HG02970 (cell line): ENCODE measurements around the gene CSPG5.

ENCODE experiments used
- ATAC-seq: cut with Tn5 transposase; IDR thresholded peaks from one replicate; pipeline ENCODE4 v1.9.1; 2021; ENCODE audit warnings: mild to moderate bottlenecking, moderate library complexity, moderate number of reproducible peaks; ENCODE audit not compliant: unreplicated experiment, low FRiP score

The CSPG5 gene

DNA sequence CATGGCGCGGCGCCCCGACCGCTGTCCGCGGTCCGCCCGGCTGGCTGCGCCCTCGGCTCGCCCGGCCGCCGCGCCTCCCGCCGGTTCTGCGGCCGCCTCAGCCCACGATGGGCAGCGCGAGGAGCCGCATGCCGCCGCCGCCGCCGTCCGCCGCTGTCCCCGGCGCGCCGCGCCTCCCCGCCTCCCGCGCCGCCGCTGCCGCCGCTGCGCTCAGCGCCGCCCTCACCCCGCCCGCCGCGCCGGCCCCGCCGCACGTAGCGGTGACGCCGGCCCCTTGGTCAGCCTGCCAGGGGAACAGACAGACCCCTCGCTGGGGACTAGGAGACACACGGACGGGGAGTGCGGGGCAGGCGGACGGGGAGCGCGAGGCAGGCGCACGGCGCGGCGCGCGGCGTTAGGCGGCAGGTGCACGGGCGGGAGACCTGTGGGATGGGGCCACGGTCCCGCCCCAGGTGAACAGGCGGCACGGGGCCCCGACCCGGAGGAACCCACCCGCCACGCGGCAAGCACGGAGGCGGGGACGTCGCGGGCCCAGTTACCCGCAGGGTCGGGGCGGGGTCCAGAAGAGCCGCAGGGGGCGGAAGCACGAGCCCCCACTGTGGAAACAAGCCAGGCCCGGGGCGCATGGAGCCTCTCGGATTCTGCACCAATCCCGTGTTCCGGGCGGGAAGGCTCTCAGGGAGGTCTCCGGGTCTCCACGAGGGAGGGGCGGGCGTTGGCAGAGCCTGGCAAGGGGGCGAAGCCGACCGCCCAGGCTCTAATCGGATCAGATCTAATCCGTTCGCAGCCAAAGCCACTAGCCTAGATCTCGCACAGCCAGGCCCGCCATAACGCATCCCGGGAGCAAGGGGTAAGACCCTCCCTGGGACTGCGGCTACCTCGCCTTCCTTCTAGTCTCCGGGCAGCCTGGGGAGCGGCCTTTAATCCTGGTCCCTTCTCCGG is at the start of gene CSPG5:
TSS of gene CSPG5 (minus strand) at position 175 of the 942 bp plus-strand sequence. CDS start at position 3, 172 bp downstream.
- ATAC-seq, result no peak

DNA sequence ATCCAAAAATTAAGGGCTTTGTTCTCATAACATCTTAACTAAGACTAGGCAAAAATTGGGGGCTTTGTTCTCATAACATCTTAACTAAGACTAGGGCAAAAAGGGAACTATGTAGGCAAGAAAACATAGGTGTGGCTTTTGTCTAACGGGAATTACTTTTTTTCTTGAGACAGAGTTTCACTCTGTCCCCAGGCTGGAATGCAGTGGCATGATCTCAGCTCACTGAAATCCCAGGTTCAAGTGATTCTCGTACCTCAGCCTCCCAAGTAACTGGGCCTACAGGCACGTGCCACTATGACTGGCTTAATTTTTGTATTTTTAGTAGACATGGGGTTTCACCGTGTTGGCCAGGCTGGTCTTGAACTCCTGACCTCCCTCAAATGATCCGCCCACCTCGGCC is 49.8 kb upstream of the CSPG5 start:
- ATAC-seq, result no peak

DNA sequence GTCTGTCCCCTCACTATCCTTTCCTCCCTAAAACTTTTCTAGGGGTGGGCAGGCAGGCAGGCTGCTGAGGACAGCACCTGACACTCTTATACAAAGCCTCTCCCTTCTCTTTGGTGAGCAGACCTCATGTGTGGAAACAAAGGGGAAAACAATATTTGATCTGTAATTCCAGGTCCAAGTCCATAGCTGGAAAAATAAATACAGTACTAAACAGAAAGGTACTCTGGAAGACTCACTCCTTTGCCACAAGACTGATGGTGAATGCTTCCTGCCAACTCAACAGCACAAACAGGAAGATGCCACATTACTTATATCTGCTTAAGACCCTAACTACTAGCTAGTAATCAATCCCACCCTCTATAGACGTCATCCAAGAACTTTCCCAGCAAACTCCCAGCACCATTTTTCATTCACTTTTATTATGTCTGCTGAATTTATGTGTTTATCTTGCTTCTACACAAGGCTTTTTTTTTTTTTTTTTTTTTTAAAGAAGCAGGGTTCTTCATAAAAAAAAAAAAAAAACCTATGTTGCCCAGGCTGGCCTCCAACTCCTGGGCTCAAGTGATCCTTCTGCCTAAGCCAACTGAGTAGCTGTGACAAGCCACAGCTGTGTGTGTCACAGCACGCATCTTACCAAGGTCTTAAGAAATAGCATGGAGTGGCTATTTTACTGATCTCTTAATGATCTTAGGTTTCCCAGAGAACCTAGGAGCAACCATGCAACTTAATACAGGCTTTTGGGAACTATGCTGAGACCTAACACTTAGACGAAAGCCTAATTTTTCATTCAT is 44.2 kb upstream of the CSPG5 start:
- ATAC-seq, result no peak

DNA sequence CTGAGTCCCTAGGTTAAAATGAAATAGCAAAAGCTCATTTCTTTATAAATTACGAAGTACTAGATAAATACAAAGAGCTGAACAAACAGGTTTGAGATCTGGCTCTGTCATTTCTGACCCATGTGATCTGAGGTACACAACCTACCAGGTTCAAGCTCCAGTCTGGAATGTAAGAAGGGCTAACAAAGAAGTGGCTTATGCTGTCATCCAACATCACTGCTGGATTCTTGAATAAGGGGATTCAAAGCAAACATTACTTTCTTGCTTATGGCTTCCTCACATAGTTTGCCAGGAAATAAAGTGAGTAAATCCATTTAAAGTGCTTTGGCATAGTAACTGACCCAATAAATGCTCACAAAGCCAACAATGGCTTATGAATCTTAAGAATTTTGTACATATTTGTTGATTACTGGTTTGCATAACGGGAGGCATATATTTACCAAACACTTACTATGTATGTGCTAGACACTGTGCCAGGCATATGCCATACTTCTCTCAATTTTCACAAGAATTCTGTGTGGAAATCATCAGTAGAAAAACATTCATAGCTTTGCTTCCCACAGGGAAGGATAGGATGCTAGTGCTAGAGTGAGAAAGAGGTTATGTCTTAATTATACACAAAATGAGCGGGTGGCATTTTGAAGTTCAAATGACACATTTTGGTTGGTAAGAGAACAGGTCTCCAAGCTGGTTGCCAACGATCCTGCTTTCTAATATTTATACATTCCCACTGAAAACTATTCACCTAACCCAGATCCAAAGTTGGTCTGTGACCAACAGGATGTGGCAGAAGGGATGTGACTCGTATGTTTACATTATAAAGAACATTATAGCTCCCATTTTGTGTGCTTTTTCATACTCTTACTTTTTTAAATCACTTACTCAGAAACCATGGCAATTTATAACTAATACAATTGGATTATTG is 38.7 kb upstream of the CSPG5 start:
- no peak for ATAC-seq

DNA sequence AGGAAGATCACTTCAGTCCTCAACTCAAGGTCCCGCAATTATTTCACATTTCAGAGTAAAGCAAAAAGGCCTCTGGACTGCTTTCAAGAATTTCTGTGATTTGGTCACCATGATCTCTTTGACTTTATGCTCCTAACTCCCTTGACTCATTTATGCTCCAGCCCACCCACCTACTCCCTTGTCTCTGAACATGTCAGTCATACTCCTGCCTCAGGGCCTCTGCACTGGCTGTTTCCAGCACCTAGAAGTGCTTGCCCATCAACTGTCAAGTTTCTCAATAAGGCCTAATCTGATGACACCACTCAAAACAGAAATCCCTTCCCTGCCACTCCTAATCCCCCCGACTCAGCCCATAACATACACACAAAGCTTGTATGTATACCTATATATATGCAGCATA is 36.1 kb upstream of the CSPG5 start:
- no peak for ATAC-seq

DNA sequence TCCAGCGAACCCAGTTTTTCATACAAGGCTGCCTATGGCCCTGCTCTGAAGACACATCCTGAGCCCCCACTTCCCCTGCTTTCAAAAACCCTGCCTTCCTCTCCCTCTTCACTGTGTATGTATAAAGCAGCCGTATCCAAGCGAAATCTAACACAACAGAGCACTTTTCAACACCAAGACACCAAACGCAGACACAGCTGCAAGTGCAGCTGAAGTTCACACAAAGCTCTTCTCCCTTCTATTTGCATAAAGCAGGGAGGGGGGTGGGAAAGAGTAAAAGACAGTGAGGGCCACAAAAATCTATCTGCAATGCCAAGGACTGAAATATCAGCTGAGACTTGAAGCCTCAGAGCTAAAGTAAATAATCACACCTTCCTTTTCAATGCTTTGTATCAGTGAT is 35.1 kb upstream of the CSPG5 start:
- ATAC-seq, result no peak

GRCh38 chr3:47612879-47613278 is 34.2 kb upstream of the CSPG5 start:
- no peak for ATAC-seq

DNA sequence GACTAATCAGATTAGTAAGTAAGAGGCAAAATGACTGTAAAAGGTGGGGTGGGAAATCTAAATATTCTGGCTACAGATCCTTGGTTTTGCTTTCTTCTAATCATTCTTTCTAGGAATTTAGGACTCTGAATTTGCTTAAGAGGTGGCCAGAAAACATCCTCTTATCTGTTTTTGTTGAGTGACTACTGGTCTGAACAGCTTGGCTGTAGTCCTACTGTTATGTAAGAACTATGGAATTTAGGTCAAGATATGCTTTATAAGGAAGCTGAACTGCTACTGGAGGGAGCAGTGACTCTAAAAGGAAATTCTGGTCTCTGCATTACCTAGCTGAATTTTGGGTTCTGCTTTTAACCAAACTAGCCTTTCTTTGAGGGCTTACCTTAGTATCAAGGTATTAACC is 33.5 kb upstream of the CSPG5 start:
- ATAC-seq, result no peak

GRCh38 chr3:47611576-47611975 is 32.9 kb upstream of the CSPG5 start:
- ATAC-seq, result no peak

- no peak for ATAC-seq
These were observed 31.9 kb upstream of the CSPG5 start for GRCh38 chr3:47610583-47610982.

- no peak for ATAC-seq
These were observed 28.7 kb upstream of the CSPG5 start for GRCh38 chr3:47607335-47607734.

DNA sequence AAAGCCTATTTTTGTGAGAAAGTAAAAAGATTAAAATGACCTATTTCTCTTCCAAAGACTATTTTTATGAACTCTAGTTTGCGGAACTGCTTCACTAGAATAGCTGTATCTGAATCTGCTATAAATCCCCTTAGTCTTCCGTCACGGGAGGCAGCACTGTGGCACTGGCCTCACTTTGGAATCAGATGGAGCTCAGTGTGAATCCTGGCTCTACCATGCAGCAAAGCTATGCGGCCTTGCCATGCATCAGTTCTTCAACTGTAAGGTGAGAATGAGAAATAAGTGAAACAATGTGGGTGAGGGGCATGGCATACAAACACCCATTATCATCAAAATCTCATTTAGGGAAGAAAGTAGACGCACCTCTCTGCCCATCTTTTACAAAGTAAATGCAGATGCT is 27.5 kb upstream of the CSPG5 start:
- ATAC-seq, result no peak

DNA sequence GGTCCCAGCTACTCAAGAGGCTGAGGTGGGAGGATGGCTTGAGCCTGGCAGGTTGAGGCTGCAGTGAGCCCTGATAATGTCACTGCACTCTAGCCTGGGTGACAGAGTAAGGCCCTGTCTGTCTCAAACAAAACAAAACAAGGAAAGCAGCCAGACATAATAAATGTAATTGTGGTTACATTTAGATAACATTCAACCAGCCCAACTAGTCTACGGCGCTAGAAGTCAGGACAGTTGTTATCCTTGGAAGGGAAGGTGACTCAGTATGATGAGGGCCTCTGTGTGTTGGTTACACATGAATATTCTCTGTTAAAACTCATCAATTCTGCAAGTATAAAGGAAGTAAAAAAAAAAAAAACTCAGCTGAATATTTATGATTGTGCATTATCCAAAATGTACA is 27.0 kb upstream of the CSPG5 start:
- ATAC-seq, result no peak

DNA sequence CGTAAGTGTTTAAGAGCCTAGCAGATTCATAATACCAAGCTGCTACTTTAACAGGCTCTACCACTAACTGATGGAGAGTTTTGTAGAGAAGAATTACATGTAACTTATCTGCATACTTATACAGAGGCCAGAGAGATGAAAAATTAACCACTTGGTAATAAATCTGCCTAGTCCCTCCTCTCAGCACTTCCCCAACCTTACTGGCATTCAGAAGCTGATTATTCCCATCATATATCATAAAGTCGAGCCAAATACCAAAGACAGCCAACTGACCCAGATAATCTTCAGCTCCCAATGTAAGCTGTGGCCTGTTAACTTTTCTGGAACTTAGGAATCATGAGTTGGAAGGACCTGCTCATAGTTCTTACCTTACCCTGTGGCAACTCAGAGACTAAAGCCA is 25.5 kb upstream of the CSPG5 start:
- no peak for ATAC-seq

- ATAC-seq, result no peak
These were observed 24.7 kb upstream of the CSPG5 start for GRCh38 chr3:47603332-47603731.

GRCh38 chr3:47601281-47601680 is 22.6 kb upstream of the CSPG5 start:
- no peak for ATAC-seq

- ATAC-seq, result no peak
These were observed 16.1 kb upstream of the CSPG5 start for GRCh38 chr3:47594792-47595191.

DNA sequence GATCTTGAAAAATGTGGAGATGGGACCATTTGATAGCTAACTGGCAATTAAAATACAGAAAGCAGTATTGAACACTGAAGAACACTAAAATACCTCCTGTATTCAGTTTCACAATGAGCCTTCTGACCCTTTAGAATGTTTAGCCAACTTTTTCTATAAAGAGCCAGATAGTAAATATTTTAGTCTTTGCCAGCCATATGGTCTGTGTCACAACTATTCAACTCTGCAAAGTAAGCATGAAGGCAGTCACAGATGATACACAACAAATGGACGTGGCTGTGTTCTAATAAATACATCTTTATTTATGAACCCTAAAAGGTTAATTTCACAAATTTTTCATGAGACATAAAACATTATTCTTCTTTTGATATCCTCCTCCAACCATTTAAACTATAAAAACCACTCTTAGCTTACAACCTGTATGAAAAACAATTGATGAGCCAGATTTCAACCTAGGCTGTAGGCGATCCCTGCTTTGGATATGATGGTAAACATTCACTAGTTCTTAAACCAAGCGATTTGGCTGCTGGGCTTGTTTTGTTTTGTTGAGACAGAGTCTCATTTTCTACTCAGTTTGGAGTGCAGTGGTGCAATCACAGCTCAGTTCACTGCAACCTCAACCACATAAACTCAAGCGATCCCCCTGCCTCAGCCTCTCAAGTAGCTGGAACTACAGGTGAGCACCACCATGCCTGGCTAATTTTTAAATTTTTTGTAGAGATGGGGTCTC is 13.6 kb upstream of the CSPG5 start:
- ATAC-seq, result no peak

- no peak for ATAC-seq
These were observed 11.6 kb upstream of the CSPG5 start for GRCh38 chr3:47590216-47590615.

DNA sequence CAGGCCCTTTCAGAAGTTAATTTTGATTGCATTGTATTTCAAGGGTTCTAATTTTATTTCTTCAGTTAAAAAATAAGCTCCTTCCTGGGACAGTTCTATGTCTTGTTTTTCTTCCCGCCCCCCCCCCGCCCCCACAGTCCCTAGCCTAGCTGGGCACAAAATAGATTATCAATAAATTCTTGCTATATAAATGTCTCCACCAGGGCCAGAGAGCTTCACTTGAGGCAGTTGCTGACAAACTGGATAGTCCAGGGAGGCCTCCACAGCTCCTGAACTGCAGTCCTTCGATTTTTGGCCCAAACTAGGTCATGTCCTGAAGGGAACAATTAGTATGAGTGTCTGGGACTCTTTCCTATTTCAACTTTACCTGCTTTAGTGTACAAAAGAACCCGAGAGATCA is 9.9 kb upstream of the CSPG5 start:
- ATAC-seq, result no peak
